HCT116 (cell line): ENCODE results near the gene FAM131A. TPM values are rescaled to one million over a fixed set of nuclear protein-coding genes. Genes with fewer than 3 reads are reported as not detected.

Source experiments
- total RNA-seq: library from RNA; stranded (reverse); gene quantifications from one replicate; pipeline ENCODE4 v1.2.1, GENCODE V29; 2021; ENCODE audit not compliant: unreplicated experiment

The FAM131A gene
- total RNA-seq, 1 experiment from 2014 or later: 17.8 TPM

Other genes starting within 250 kb of the FAM131A start
- not detected for gene HTR3E, start 240.5 kb upstream of the FAM131A start, total RNA-seq
- 50.3 TPM for gene EIF2B5, start 202.2 kb upstream of the FAM131A start, total RNA-seq
- 60.7 TPM for gene DVL3, start 182.2 kb upstream of the FAM131A start, total RNA-seq
- gene AP2M1, start 162.7 kb upstream of the FAM131A start, total RNA-seq: 353 TPM
- gene ABCF3, start 151.4 kb upstream of the FAM131A start, total RNA-seq: 74.6 TPM
- 10.6 TPM for gene VWA5B2, start 108.0 kb upstream of the FAM131A start, total RNA-seq
- 56.6 TPM for gene ALG3, start 88.6 kb upstream of the FAM131A start, total RNA-seq
- gene EEF1AKMT4, start 87.9 kb upstream of the FAM131A start, total RNA-seq: 10.5 TPM
- 5.1 TPM for gene CAMK2N2, start 76.0 kb upstream of the FAM131A start, total RNA-seq
- not detected for gene ECE2, start 61.6 kb upstream of the FAM131A start, total RNA-seq
- 402 TPM for gene PSMD2, start 38.4 kb upstream of the FAM131A start, total RNA-seq
- gene EIF4G1, start 23.0 kb upstream of the FAM131A start, total RNA-seq: 496 TPM
- 21.6 TPM for gene CLCN2, start 24.0 kb downstream of the FAM131A start, total RNA-seq
- 156 TPM for gene POLR2H, start 24.1 kb downstream of the FAM131A start, total RNA-seq
- not detected for gene THPO, start 40.6 kb downstream of the FAM131A start, total RNA-seq
- gene CHRD, start 42.5 kb downstream of the FAM131A start, total RNA-seq: 8.0 TPM
- gene EPHB3, start 224.2 kb downstream of the FAM131A start, total RNA-seq: 6.5 TPM